HFF-Myc (cell line): Measurements from ENCODE around the gene DBP.
"Not testable (repeated sequence)": the region's sequence is repeated elsewhere in the genome, so short reads cannot be mapped to it uniquely, and the experiment has no call there.

Experiments used
- DNase-seq: peaks from one replicate; pipeline ENCODE4 v3.0.0-alpha.2; 2011; ENCODE audit warnings: low read depth; ENCODE audit errors: extremely low read depth
- H3K4me3 ChIP-seq: replicated peaks from 2 replicates; pipeline ENCODE4 v1.5.1; 2011; ENCODE audit warnings: low read depth, mild to moderate bottlenecking, control low read depth, low read length
- TF ChIP-seq, protein P1 (sequence below): IDR thresholded peaks from 2 replicates; pipeline ENCODE4 v1.5.1; 2012; ENCODE audit warnings: mild to moderate bottlenecking, low read depth, low read length, control low read depth; ENCODE audit errors: missing control alignments

The DBP gene, protein sequence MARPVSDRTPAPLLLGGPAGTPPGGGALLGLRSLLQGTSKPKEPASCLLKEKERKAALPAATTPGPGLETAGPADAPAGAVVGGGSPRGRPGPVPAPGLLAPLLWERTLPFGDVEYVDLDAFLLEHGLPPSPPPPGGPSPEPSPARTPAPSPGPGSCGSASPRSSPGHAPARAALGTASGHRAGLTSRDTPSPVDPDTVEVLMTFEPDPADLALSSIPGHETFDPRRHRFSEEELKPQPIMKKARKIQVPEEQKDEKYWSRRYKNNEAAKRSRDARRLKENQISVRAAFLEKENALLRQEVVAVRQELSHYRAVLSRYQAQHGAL

DNA sequence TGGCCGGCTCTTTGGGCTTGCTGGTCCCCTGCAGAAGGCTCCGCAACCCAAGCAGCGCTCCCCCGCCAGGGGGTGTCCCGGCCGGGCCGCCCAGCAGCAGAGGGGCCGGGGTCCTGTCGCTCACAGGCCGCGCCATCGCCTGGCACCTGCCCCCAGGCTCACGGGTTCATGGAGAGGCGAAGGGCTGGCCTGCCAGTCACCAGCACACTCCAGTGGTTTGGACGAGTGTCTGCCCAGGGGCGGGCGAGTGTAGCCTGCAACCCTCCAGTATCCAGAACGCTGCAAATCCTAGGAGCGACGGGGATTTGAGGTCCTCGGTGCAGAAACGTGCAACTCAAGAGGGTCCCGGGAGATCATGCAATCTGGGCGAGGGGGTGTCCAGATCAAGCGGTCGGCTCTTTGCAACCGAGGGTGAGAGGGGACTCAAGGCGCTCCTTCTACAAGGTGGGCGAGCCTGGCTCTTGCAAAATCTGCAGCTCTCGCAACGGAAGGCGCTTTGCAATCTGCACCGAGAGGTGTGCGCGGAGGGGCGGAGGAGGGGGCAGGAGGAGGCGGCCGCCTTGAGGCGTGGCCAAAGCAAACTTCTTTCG is at the start of gene DBP:
Gene DBP (minus strand): TSS at position 521 of the 590 bp plus-strand sequence. CDS start 385 bp downstream, at position 136.
- H3K4me3 ChIP-seq: peak within 1 kb of the TSS; percentile 47
- DNase-seq: no peak
- TF ChIP-seq, protein P1, sequence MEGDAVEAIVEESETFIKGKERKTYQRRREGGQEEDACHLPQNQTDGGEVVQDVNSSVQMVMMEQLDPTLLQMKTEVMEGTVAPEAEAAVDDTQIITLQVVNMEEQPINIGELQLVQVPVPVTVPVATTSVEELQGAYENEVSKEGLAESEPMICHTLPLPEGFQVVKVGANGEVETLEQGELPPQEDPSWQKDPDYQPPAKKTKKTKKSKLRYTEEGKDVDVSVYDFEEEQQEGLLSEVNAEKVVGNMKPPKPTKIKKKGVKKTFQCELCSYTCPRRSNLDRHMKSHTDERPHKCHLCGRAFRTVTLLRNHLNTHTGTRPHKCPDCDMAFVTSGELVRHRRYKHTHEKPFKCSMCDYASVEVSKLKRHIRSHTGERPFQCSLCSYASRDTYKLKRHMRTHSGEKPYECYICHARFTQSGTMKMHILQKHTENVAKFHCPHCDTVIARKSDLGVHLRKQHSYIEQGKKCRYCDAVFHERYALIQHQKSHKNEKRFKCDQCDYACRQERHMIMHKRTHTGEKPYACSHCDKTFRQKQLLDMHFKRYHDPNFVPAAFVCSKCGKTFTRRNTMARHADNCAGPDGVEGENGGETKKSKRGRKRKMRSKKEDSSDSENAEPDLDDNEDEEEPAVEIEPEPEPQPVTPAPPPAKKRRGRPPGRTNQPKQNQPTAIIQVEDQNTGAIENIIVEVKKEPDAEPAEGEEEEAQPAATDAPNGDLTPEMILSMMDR: no peak

DNA sequence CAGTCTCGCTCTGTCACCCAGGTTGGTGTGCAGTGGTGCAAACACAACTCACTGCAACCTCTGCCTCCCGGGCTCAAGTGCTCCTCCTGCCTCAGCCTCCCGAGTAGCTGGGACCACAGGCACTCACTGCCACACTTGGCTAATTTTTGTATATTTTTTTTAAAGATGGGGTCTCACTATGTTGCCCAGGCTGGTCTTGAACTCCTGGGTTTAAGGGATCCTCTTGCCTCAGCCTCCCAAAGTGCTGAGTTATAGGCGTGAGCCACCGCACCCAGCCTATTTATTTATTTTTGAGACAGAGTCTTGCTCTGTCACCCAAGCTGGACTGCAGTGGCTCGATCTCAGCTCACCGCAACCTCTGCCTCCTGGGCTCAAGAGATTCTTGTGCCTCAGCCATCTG is 49.5 kb upstream of the DBP start:
- DNase-seq, H3K4me3 ChIP-seq: not testable (repeated sequence)

DNA sequence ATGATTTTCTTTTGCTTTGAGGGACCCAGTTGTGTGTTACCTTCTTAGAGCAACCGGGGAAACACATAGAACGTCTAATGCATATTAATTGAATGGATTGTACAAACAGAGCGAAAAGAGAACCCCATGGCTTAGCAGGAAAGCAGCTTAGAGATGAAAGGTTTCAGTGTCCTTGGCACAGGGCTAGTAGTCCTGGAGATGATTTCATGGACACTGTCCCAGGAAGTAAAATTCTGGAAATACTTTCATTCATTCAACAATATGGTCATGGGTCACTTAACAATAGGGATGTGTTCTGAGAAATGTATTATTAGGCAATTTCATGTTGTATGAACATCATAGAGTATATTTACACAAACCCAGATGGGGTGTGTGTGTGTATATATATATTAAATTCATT is 48.9 kb upstream of the DBP start:
- DNase-seq: no peak
- TF ChIP-seq, protein P1: no peak
- no peak overlapping the region for H3K4me3 ChIP-seq

DNA sequence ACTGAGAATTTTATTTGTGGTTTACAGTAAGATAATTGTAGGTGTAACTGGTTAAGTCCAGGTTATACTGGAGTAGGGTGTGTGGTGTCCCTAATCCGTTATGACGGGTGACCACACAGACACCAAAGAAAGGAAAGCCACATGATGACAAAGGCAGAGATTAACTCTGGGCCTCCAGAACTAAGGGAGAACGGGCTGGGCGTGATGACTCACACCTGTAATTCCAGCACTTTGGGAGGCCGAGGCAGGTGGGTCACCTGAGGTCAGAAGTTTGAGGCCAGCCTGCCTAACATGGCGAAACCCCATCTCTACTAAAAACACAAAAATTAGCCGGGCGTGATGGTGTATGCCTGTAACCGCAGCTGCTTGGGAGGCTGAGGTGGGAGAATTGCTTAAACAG is 48.4 kb upstream of the DBP start:
- H3K4me3 ChIP-seq: no peak overlapping the region
- DNase-seq: no peak
- TF ChIP-seq, protein P1: no peak

DNA sequence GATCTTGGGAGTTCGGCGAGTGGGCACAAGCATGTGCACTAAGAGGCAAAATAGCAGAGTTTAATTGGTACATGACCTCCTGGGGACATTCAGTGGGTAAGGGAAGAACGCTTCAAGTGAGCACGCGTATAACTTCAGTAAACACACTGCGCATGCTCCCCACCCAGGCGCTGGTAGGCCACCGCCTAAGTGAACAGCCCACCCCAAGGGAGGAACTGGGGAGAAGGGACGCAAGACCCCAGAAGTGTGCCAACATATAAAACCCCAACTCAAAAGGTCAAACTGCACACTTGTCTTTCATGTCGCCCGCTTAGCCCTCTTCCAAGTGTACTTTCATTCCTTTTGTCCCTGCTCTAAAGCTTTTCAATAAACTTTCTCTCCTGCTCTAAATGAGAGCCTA is 46.2 kb upstream of the DBP start:
- no peak for DNase-seq
- TF ChIP-seq, protein P1: no peak
- H3K4me3 ChIP-seq: no peak overlapping the region

DNA sequence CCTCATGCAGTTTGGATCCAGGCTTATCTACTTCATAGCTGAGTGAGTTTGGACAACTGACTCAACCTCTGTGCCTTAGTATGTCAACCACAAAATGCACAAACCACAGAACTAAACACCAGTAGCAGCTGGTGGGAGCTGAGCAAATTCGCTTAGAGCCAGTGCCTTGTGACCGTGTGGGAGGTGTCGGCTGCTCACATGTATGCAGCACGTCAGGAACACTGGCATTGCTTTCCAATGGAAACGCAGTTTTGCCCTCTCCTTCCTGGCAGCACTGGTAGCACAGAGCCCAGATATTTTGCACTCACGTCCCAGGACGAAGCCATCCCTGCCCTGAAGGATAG is 43.9 kb upstream of the DBP start:
- H3K4me3 ChIP-seq: no peak overlapping the region
- TF ChIP-seq, protein P1: no peak
- no peak for DNase-seq

DNA sequence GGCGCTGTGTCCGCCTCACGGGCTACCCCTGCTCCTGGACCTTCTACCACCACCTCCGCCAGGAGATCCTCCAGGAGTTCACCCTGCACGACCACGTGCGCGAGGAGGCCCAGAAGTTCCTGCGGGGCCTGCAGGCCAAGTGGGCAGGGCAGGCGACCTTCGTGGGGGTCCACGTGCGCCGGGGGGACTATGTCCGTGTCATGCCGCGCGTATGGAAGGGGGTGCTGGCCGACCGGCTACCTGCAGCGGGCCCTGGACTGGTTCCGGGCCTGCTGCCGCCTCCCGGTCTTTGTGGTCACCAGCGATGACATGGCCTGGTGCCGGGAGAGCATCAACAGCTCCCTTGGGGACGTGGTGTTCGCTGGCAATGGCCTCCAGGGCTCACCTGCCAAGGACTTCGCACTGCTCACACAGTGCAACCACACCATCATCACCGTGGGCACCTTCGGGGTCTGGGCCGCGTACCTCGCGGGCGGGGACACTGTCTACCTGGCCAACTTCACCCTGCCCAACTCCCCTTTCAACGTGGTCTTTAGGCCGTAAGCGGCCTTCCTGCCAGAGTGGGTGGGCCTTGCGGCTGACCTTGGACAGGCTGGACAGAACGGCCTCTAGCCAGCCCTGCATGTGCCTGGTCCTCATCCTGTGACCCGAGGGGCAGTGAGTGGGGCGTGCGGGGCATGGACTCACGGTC is 43.4 kb upstream of the DBP start:
- DNase-seq: no peak
- TF ChIP-seq, protein P1: no peak
- H3K4me3 ChIP-seq: no peak overlapping the region

DNA sequence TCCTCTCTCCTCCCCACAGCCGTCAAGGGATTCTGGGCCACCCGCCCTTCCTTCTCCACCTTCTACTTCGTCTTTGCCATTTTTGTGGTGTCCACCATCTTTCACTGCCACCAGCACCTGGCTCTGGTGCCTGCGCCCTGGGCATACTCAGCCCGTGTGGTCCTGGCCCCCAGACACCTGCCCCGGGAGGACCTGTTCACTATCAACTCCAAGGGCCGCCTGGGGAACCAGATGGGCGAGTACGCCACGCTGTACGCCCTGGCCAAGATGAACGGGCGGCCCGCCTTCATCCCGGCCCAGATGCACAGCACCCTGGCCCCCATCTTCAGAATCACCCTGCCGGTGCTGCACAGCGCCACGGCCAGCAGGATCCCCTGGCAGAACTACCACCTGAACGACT is 42.8 kb upstream of the DBP start:
- not testable (repeated sequence) for DNase-seq, H3K4me3 ChIP-seq
